CD4-positive, alpha-beta memory T cell (primary cell): Measurements from ENCODE around the gene ULK3. TPM values are rescaled to one million over a fixed set of nuclear protein-coding genes. Genes with fewer than 3 reads are reported as not detected.

ENCODE experiments used
- CTCF ChIA-PET: fragments of 350-600 bp; sonication (Branson Sonifier 250); formaldehyde crosslinking; loops from one replicate; lab custom pipeline; 2021; ENCODE audit warnings: inconsistent platforms; ENCODE audit not compliant: partially characterized antibody; lab: Charles Lee
- POLR2A ChIA-PET: fragments of 350-600 bp; sonication (Branson Sonifier 250); formaldehyde crosslinking; loops from one replicate; lab custom pipeline; 2021; ENCODE audit not compliant: partially characterized antibody; lab: Charles Lee
- DNase-seq, 5 donors: peaks; one replicate each; pipeline versions ENCODE4 v3.0.0 to v3.0.0-alpha.2; 2020 to 2022; ENCODE audit warnings: mixed read lengths in 1 of 5
- H3K27ac ChIP-seq: one replicate; pipeline ENCODE4 v1.7.0; 2013; ENCODE audit warnings: low read depth, low read length
- H3K27me3 ChIP-seq: 2 replicates; pipeline ENCODE4 v1.7.0; 2013; ENCODE audit warnings: mild to moderate bottlenecking, low read length, moderate library complexity; ENCODE audit not compliant: insufficient read depth
- H3K36me3 ChIP-seq: 2 replicates; pipeline ENCODE4 v1.7.0; 2013; ENCODE audit warnings: mild to moderate bottlenecking, low read length, moderate library complexity; ENCODE audit not compliant: insufficient read depth
- H3K4me1 ChIP-seq: 2 replicates; pipeline ENCODE4 v1.7.0; 2013; ENCODE audit warnings: mild to moderate bottlenecking, low read length, moderate library complexity; ENCODE audit not compliant: insufficient read depth
- H3K4me3 ChIP-seq, 2 donors: one replicate each; pipeline ENCODE4 v1.7.0; 2013; ENCODE audit warnings: low read length in 2 of 2, mild to moderate bottlenecking in 1 of 2
- H3K9me3 ChIP-seq, 2 donors: one replicate each; pipeline ENCODE4 v1.7.0; 2013; ENCODE audit warnings: low read length in 2 of 2, control low read depth in 1 of 2; ENCODE audit not compliant: control insufficient read depth in 1 of 2
- H3K27ac Mint-ChIP-seq, 7 donors: one replicate each; pipeline ENCODE4 v1.8.0; 2020 to 2021; ENCODE audit warnings: mixed read lengths in 7 of 7, mild to moderate bottlenecking in 6 of 7, inconsistent platforms in 3 of 7, moderate library complexity in 3 of 7
- H3K27me3 Mint-ChIP-seq, 2 donors: one replicate each; pipeline ENCODE4 v1.8.0; 2020 to 2021; ENCODE audit warnings: mixed read lengths in 2 of 2
- H3K36me3 Mint-ChIP-seq, 2 donors: one replicate each; pipeline ENCODE4 v1.8.0; 2020 to 2021; ENCODE audit warnings: mixed read lengths in 2 of 2, inconsistent platforms in 1 of 2, mild to moderate bottlenecking in 1 of 2
- H3K4me1 Mint-ChIP-seq, 4 donors: one replicate each; pipeline ENCODE4 v1.8.0; 2020 to 2021; ENCODE audit warnings: mixed read lengths in 4 of 4, mild to moderate bottlenecking in 1 of 4
- H3K4me3 Mint-ChIP-seq, 8 donors: one replicate each; pipeline ENCODE4 v1.8.0; 2020 to 2021; ENCODE audit warnings: mixed read lengths in 8 of 8, mild to moderate bottlenecking in 7 of 8, moderate library complexity in 6 of 8, inconsistent platforms in 3 of 8
- H3K9me3 Mint-ChIP-seq, 8 donors: one replicate each; pipeline ENCODE4 v1.8.0; 2020 to 2021; ENCODE audit warnings: mixed read lengths in 8 of 8, mild to moderate bottlenecking in 5 of 8, inconsistent platforms in 3 of 8, moderate library complexity in 1 of 8
- intact Hi-C: fragments of 100-400 bp; cut with micrococcal nuclease; formaldehyde crosslinking; loops from one replicate; pipeline ENCODE4 v1.15.1; 2023
- polyA plus RNA-seq, 2 donors: library from polyadenylated mRNA; unstranded; fragments of 300-500 nt; fragmentation: Illumina TruSeq; gene quantifications; one replicate each; pipeline ENCODE4 v1.2.3, GENCODE V29; 2021
- total RNA-seq, 2 experiments: library from RNA; stranded (reverse); gene quantifications; one replicate each; pipeline ENCODE4 v1.2.3, GENCODE V29; 2021

Gene ULK3
- total and polyA plus RNA-seq, 4 experiments from 2014 or later = 33.6 to 88.3 (median 61.7) TPM

DNA sequence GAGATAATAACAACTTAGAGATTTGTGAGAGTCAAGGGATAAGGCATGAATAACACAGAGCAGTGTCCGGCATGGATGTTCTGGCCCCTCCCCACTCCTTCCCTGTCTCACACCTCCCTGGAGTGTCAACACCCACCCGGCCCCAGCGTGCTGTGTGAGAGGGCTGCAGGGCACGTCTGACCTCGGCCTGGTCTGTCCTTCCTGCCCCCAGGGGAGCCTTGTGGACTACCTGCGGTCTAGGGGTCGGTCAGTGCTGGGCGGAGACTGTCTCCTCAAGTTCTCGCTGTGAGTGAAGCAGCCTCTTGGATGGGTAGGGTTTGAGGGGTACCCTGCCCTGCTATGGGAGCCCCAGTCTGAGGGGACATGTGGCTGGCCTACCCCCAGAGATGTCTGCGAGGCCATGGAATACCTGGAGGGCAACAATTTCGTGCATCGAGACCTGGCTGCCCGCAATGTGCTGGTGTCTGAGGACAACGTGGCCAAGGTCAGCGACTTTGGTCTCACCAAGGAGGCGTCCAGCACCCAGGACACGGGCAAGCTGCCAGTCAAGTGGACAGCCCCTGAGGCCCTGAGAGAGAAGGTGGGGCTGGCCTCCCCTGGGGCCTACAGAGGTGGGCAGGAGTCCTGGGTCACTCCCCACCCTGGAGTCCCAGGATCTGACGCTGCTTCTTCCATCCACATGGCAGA is 41.5 kb downstream of the ULK3 start:
- no peaks in the 10 kb centered on the region for H3K27me3 ChIP-seq
- H3K9me3 Mint-ChIP-seq = no peaks in the 10 kb centered on the region
- no peak for DNase-seq
- H3K4me3 Mint-ChIP-seq = no peak overlapping the region
- H3K36me3 Mint-ChIP-seq = peaks cover 21 to 64% of the 10 kb centered on the region in 2 donors
- intact Hi-C loops = loop anchor here (5.0 kb wide), 1 partner anchor 36 kb away; no protein-coding TSS in a partner anchor
- no peak overlapping the region for H3K4me3 ChIP-seq
- no peaks in the 10 kb centered on the region for H3K27me3 Mint-ChIP-seq
- peaks cover 20 to 48% (median 36%) of the 10 kb centered on the region in 4 donors for H3K4me1 Mint-ChIP-seq
- H3K36me3 ChIP-seq = peaks cover 53% of the 10 kb centered on the region
- peak overlapping the region in 2 of 7 donors; percentile 35 to 69 for H3K27ac Mint-ChIP-seq
- H3K4me1 ChIP-seq = peaks cover 41% of the 10 kb centered on the region
- CTCF ChIA-PET = interaction anchor here (0.9 to 36.4 kb wide), 4 partner anchors 23 to 148 kb away, joined by 3 to 1908 read pairs (median 8); partner anchors contain the start of gene CSK
- no peak overlapping the region for H3K27ac ChIP-seq
- H3K9me3 ChIP-seq = no peaks in the 10 kb centered on the region
- POLR2A ChIA-PET = interaction anchor here (0.9 to 23.0 kb wide), 2 partner anchors 9 to 21 kb away, joined by 4 to 1342 read pairs; partner anchors contain the start of gene CSK

DNA sequence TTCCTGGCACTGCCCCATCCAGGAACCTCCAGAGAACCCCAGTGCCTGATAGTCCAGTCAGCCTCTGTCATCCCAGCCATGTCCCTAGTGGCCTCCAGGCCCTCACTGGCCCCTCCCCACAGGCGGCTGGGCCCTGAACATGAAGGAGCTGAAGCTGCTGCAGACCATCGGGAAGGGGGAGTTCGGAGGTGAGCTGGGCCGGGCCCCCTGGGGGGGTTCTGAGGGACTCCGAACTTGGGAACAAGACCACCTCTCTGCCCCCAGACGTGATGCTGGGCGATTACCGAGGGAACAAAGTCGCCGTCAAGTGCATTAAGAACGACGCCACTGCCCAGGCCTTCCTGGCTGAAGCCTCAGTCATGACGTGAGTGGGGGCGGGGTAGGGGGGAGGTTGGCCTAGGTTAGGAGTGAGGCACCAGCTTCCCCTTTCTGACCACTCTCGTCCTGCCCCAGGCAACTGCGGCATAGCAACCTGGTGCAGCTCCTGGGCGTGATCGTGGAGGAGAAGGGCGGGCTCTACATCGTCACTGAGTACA is 42.3 kb downstream of the ULK3 start:
- POLR2A ChIA-PET = interaction anchor here (1.1 to 23.0 kb wide), 2 partner anchors 20 to 89 kb away, joined by 3 to 1342 read pairs; partner anchors contain the start of genes CSK and MPI
- H3K4me1 Mint-ChIP-seq = peaks cover 24 to 53% (median 40%) of the 10 kb centered on the region in 4 donors
- H3K4me1 ChIP-seq = peaks cover 49% of the 10 kb centered on the region

DNA sequence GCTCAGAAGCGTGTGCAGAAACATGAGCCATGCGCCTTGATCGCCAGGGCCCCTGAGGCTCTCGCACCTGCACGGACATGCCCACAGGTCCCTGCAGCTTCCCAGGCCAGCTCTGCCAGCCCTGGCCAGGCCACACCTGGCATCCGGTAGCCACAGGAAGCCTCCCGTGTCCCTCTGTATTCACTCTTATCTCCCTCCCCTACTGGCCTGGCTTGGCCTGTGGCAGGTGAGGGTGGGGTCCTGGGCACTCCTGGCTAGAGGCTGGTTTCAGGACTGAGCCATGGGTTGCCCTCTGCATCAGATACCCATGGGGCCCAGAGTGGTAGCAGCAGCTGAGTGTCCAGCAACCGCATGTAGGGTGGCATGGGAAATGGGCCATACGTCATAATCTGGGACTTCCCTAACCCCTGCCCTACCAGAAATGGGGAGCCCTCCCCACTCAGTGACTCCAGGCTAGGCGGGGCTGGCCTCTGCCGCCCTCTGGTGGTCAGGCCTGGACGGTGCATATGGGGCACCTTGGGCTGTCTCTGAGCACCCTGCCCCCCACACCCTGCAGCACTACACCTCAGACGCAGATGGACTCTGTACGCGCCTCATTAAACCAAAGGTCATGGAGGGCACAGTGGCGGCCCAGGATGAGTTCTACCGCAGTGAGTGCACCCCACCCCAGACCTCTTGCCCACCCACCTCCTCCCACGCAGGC is 42.9 kb downstream of the ULK3 start:
- intact Hi-C loops = loop anchor here (1.0 to 5.0 kb wide), 5 partner anchors 19 to 165 kb away; no protein-coding TSS in a partner anchor
- CTCF ChIA-PET = interaction anchor here (0.6 to 36.4 kb wide), 23 partner anchors 8 to 250 kb away, joined by 3 to 1908 read pairs (median 3); partner anchors contain the start of genes CSK, EDC3, FAM219B and LMAN1L
- POLR2A ChIA-PET = interaction anchor here (0.7 to 23.0 kb wide), 4 partner anchors 20 to 106 kb away, joined by 3 to 1342 read pairs (median 4); partner anchors contain the start of genes CSK and MPI
- Histone ChIP-seq H3K27ac (peak overlapping the region; percentile 84), H3K9me3 (no peaks in the 10 kb centered on the region), H3K36me3 (peaks cover 53% of the 10 kb centered on the region), H3K4me3 (no peak overlapping the region), H3K27me3 (no peaks in the 10 kb centered on the region), H3K4me1 (peaks cover 55% of the 10 kb centered on the region)
- Mint-ChIP-seq H3K27ac (peak overlapping the region; percentile 83 to 97 (median 94)), H3K4me3 (peak overlapping the region in 4 of 8 donors; percentile 17 to 65 (median 46)), H3K36me3 (peaks cover 26 to 73% of the 10 kb centered on the region in 2 donors), H3K4me1 (peaks cover 28 to 59% (median 45%) of the 10 kb centered on the region in 4 donors), H3K9me3 (no peaks in the 10 kb centered on the region), H3K27me3 (no peaks in the 10 kb centered on the region)
- peak; percentile 84 to 89 (median 86) for DNase-seq

More for the DNA sequence above, 42.3 kb downstream of the ULK3 start:
- intact Hi-C loops = loop anchor here (1.0 to 5.0 kb wide), 5 partner anchors 19 to 165 kb away; no protein-coding TSS in a partner anchor
- H3K27ac ChIP-seq = peak overlapping the region; percentile 84
- H3K27me3 ChIP-seq = no peaks in the 10 kb centered on the region
- H3K9me3 ChIP-seq = no peaks in the 10 kb centered on the region
- peaks cover 53% of the 10 kb centered on the region for H3K36me3 ChIP-seq
- Mint-ChIP-seq H3K36me3 (peaks cover 26 to 69% of the 10 kb centered on the region in 2 donors), H3K27me3 (no peaks in the 10 kb centered on the region), H3K9me3 (no peaks in the 10 kb centered on the region), H3K27ac (peak overlapping the region in 2 of 7 donors; percentile 83 to 97), H3K4me3 (no peak overlapping the region)
- CTCF ChIA-PET = interaction anchor here (0.6 to 36.4 kb wide), 11 partner anchors 12 to 251 kb away, joined by 3 to 1908 read pairs (median 3); partner anchors contain the start of genes CSK and LMAN1L
- no peak for DNase-seq
- no peak overlapping the region for H3K4me3 ChIP-seq

DNA sequence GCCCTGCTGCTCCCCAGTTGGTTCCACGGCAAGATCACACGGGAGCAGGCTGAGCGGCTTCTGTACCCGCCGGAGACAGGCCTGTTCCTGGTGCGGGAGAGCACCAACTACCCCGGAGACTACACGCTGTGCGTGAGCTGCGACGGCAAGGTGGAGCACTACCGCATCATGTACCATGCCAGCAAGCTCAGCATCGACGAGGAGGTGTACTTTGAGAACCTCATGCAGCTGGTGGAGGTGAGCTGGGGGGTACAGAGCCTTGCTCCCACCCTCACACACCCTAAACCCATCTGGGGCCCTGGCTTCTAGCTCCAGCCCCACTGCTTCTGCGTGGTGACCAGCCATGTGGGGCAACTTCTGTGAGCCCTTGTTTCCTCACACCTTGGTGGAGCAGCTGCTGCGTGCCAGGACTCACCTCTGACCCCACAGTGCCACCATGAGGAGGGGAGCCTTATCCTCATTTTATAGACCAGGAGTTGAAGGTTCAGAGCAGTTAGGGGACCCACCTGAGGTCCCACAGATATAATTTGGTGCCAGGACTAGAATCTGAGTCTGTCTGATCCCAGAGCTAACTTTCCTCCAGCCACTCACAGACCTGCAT is 43.6 kb downstream of the ULK3 start:
- H3K27me3 Mint-ChIP-seq = no peaks in the 10 kb centered on the region
- Histone ChIP-seq H3K36me3 (peaks cover 53% of the 10 kb centered on the region), H3K4me3 (no peak overlapping the region), H3K27ac (peak overlapping the region; percentile 84), H3K4me1 (peaks cover 62% of the 10 kb centered on the region), H3K27me3 (no peaks in the 10 kb centered on the region), H3K9me3 (no peaks in the 10 kb centered on the region)
- H3K4me1 Mint-ChIP-seq = peaks cover 33 to 64% (median 49%) of the 10 kb centered on the region in 4 donors
- ChIA-PET POLR2A (interaction anchor here (0.7 to 23.0 kb wide), 3 partner anchors 19 to 106 kb away, joined by 4 to 1342 read pairs (median 5); partner anchors contain the start of gene CSK), CTCF (interaction anchor here (0.6 to 36.4 kb wide), 18 partner anchors 8 to 167 kb away, joined by 3 to 1908 read pairs (median 3); partner anchors contain the start of genes CSK, EDC3, FAM219B and LMAN1L)
- H3K9me3 Mint-ChIP-seq = no peaks in the 10 kb centered on the region
- intact Hi-C loops = no loop called here
- peaks cover 26 to 74% of the 10 kb centered on the region in 2 donors for H3K36me3 Mint-ChIP-seq
- H3K4me3 Mint-ChIP-seq = peak overlapping the region in 3 of 8 donors; percentile 8 to 65 (median 40)
- DNase-seq = peak in 1 of 5 donors; percentile 40
- peak overlapping the region; percentile 83 to 97 (median 94) for H3K27ac Mint-ChIP-seq

DNA sequence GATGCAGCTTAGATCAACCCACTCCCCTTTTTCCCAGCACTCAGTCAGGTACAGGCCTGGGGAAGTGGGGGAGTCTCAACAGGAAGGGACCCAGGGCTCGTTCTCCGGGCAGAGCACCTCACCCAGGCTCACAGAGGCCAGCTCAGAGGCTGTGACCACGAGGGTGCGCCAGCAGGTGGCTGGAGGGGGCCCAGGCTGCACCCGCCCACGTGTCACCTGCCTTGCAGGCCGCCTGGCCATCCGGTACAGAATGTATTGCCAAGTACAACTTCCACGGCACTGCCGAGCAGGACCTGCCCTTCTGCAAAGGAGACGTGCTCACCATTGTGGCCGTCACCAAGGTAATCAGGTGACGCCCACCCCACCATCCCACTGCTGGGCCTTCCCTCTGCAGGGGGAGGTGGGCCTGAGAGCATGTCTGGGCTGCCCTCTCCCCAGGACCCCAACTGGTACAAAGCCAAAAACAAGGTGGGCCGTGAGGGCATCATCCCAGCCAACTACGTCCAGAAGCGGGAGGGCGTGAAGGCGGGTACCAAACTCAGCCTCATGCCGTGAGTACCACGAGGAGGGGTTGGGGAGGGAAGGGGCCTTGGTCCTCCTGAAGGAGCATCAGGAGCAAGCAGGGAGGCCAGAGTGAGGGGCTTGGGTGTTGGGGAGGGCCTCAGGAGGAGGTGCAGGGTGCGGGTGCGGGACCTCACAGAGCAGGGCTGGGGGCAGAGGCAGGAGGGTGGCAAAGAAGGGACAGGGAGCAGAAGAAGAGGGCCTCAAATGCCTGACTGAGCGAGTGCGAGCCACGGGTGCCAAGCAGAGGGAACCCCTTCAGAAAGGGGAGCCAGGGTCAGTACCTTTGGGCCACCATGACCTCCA is 44.3 kb downstream of the ULK3 start:
- no peaks in the 10 kb centered on the region for H3K27me3 ChIP-seq
- H3K27ac Mint-ChIP-seq = peak overlapping the region; percentile 83 to 97 (median 91)
- H3K4me1 ChIP-seq = peaks cover 69% of the 10 kb centered on the region
- peaks cover 21 to 68% of the 10 kb centered on the region in 2 donors for H3K36me3 Mint-ChIP-seq
- POLR2A ChIA-PET = interaction anchor here (1.3 to 23.0 kb wide), 2 partner anchors 18 to 102 kb away, joined by 5 to 1342 read pairs; partner anchors contain the start of gene CSK
- DNase-seq = no peak
- intact Hi-C loops = no loop called here
- peaks cover 34 to 68% (median 48%) of the 10 kb centered on the region in 4 donors for H3K4me1 Mint-ChIP-seq
- H3K36me3 ChIP-seq = peaks cover 48% of the 10 kb centered on the region
- no peak overlapping the region for H3K4me3 ChIP-seq
- peak overlapping the region; percentile 84 for H3K27ac ChIP-seq
- no peaks in the 10 kb centered on the region for H3K9me3 ChIP-seq
- no peaks in the 10 kb centered on the region for H3K9me3 Mint-ChIP-seq
- no peaks in the 10 kb centered on the region for H3K27me3 Mint-ChIP-seq
- H3K4me3 Mint-ChIP-seq = peak overlapping the region in 3 of 8 donors; percentile 29 to 43 (median 40)
- CTCF ChIA-PET = interaction anchor here (0.9 to 36.4 kb wide), 12 partner anchors 9 to 165 kb away, joined by 3 to 1908 read pairs (median 4); partner anchors contain the start of genes CSK, EDC3, FAM219B and LMAN1L
